ENCODE measurements around the gene DYRK3. TPM values are rescaled to one million over a fixed set of nuclear protein-coding genes. Genes with fewer than 3 reads are reported as not detected.

Gene DYRK3
- total RNA-seq, 4 donors from 2014 or later: 2.5 to 9.1 (median 4.0) TPM

DNA sequence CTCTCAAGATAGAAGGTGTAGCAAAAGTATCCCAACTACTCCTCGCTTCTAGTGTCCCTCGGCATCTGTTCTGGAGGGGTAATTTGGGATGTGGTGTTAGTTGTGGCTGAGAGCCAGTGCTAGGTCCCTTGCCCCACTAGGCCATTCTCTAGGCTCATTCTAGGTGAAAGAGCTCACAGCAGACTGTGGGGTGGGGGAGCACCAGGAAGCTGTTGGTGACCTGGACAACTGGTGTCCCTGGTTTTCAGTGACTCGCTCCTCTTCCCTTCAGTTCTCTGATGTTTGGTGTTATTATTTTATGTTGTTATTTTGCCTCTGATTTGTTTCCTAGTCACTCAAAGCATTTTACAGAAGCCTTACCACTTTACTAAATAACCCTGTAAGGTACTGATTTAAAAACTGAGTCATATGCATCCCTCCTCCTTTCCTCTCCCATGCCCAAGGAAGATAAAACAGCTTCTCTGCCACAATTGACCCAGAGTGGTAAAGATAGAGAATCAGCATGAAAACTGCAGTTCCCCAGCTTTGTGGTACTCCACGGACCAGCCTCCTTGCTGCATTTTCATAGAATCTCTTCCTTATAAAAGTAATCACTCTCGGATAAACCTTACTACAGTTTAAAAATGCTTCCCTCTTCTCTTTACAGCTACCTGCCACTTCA is 14.1 kb downstream of the DYRK3 start:
- peaks cover 6 to 25% (median 7%) of the 10 kb centered on the region in 3 donors for H3K4me1 ChIP-seq
- DNase-seq: no peak
- no peak overlapping the region for H3K4me3 ChIP-seq
- H3K27me3 ChIP-seq: no peaks in the 10 kb centered on the region
- peaks cover 0 to 23% (median 9%) of the 10 kb centered on the region in 3 donors for H3K36me3 ChIP-seq
- 87 to 90% methylated on average over 5 of the region's 5 CpGs for WGBS, 2 donors
- TF ChIP-seq CTCF (IDR thresholded peaks at IDR 0.05) (no peak), POLR2A (IDR thresholded peaks at IDR 0.05) (no peak)
- peak overlapping the region in 2 of 4 donors; percentile 3 to 28 for H3K27ac ChIP-seq
- H3K9me3 ChIP-seq: no peaks in the 10 kb centered on the region
- intact Hi-C loops (cut with DNase I): no loop called here

- H3K4me3 ChIP-seq: no peak overlapping the region
- no peaks in the 10 kb centered on the region for H3K27me3 ChIP-seq
- H3K36me3 ChIP-seq: peaks cover 0 to 23% (median 9%) of the 10 kb centered on the region in 3 donors
- intact Hi-C loops (cut with DNase I): no loop called here
- H3K27ac ChIP-seq: no peak overlapping the region
- TF ChIP-seq CTCF (IDR thresholded peaks at IDR 0.05): no peak
- TF ChIP-seq POLR2A (IDR thresholded peaks at IDR 0.05): no peak
- H3K4me1 ChIP-seq: peaks cover 10 to 36% (median 15%) of the 10 kb centered on the region in 3 donors
- no peak for DNase-seq
- WGBS, 2 donors: 91 to 92% methylated on average over 3 of the region's 3 CpGs
- H3K9me3 ChIP-seq: no peaks in the 10 kb centered on the region
Measured at GRCh38 chr1:206651014-206651413, 15.7 kb downstream of the DYRK3 start.

- WGBS, 2 donors: 66 to 73% methylated on average over 5 of the region's 5 CpGs
- Histone ChIP-seq H3K27ac (peak overlapping the region in 2 of 4 donors; percentile 2 to 30), H3K27me3 (no peaks in the 10 kb centered on the region), H3K36me3 (peaks cover 0 to 19% (median 9%) of the 10 kb centered on the region in 3 donors), H3K4me1 (peaks cover 10 to 36% (median 15%) of the 10 kb centered on the region in 3 donors), H3K9me3 (no peaks in the 10 kb centered on the region), H3K4me3 (no peak overlapping the region)
- intact Hi-C loops (cut with DNase I): no loop called here
- TF ChIP-seq POLR2A (IDR thresholded peaks at IDR 0.05): no peak
- TF ChIP-seq CTCF (IDR thresholded peaks at IDR 0.05): no peak
- no peak for DNase-seq
Measured at GRCh38 chr1:206651958-206652890, 16.9 kb downstream of the DYRK3 start.

GRCh38 chr1:206653715-206654459 is 18.6 kb downstream of the DYRK3 start:
- peaks cover 0 to 10% (median 0%) of the 10 kb centered on the region in 4 donors for H3K27me3 ChIP-seq
- DNase-seq: no peak
- peaks cover 0 to 2% (median 0%) of the 10 kb centered on the region in 3 donors for H3K36me3 ChIP-seq
- 34 to 55% methylated on average over 7 of the region's 7 CpGs for WGBS, 2 donors
- no peaks in the 10 kb centered on the region for H3K9me3 ChIP-seq
- H3K4me3 ChIP-seq: no peak overlapping the region
- H3K4me1 ChIP-seq: peaks cover 10 to 39% (median 16%) of the 10 kb centered on the region in 3 donors
- H3K27ac ChIP-seq: peak overlapping the region in 2 of 4 donors; percentile 24 to 30
- intact Hi-C loops (cut with DNase I): no loop called here
- TF ChIP-seq CTCF (IDR thresholded peaks at IDR 0.05): no peak
- TF ChIP-seq POLR2A (IDR thresholded peaks at IDR 0.05): no peak
